HG03457 (cell line): ENCODE measurements around the gene CD300H.
"Not testable (repeated sequence)": the region's sequence is repeated elsewhere in the genome, so short reads cannot be mapped to it uniquely, and the experiment has no call there.

ENCODE experiments used
- ATAC-seq: cut with Tn5 transposase; IDR thresholded peaks from one replicate; pipeline ENCODE4 v1.9.1; 2021; ENCODE audit warnings: moderate number of reproducible peaks; ENCODE audit not compliant: unreplicated experiment

The CD300H gene

DNA sequence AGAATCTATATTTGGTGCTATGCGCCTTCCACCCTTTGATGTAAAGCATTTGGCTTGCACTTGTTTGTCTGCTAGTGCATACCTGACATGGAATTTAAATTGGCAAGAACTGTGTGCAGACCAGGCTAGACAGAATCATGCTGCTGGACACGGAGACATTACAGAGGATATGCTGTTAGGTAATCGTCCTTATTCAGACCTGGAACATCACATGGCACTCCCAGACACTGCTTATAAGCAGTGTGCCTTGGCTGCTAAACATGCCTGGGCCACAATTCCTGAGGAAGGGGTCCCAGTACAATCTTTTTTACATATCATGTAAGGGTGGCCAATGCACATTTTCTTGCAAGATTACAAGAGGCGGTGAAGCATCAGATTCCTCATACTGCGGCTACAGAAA, 18.4 kb upstream of the CD300H start:
- no peak for ATAC-seq

DNA sequence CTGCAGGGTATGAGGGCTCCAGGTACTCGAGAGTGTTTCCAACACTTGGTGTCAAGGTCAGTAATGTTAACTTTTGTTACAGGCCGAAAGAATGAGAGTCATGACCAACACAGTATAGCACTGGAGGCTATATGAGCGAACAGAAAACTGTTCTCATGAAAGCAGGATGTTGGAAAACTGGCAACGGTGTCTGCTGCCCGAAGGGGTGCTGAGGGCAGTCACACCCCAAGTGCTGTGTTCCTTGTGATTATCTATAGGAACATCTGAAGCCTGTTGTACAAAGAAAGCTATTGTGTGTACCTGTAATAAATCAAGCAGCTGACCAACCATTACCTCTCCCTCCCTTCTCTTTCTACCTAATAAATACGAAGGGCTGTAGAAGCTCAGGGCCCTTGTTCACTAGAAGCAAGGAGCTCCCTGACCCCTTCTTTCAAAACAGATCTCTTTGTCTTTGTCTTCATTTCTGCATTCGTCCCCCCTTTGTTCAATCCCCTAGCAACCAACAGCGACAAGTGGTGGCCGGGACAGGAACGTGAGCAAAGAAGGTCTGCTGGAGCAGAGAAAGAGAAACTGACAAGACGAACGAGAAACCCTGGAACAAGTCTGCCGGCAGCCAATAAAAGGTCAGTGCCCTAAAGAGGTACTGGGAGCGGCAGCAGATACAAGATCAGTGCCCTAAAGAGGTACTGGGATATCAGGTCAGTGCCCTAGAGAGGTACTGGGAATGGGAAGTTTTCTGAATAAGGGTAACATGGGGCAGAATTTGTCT, 17.2 kb upstream of the CD300H start:
- no peak for ATAC-seq

DNA sequence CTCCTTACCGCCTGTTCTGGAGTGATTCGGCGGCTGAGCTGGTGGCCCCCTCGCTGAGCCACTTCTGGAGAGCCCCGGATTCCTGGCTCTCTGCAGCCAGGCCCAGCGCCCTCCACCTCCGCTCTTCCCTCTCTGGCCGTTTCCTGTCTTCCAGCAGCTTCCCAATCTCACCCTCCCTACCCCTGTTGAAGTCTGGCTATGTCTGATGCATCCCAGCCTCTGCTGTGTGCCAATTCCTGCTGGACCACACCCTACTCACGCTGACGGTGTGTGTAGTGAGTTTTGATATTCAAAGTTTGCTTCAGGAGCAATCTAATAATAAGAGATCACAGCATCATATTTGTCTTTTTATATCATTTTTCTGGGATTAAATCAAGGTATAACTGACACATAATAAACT, 15.3 kb upstream of the CD300H start:
- ATAC-seq = no peak

- ATAC-seq = no peak
Observed at GRCh38 chr17:74579900-74580299, 12.6 kb upstream of the CD300H start.

DNA sequence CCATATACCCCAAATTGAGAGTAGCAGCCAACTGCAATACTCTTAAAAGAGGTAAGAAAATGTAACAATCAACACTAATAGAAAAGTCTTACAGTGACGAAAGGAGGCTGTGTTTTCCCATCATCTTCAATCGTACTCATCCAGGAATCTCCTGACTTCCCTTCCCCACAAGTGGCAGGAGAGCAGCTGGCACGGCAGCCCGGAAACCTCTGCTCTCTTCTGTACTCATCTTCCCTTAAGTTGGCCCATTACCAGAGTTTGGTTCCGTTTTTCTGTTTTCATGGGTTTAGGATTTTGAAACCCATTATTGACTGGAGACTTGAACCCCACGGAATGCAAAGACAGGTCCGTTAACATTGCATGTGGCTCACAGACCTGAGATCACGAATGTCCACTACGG, 11.7 kb upstream of the CD300H start:
- no peak for ATAC-seq

GRCh38 chr17:74574489-74575142, 7.3 kb upstream of the CD300H start:
- no peak for ATAC-seq

GRCh38 chr17:74573635-74574034, 6.3 kb upstream of the CD300H start:
- ATAC-seq = not testable (repeated sequence)

DNA sequence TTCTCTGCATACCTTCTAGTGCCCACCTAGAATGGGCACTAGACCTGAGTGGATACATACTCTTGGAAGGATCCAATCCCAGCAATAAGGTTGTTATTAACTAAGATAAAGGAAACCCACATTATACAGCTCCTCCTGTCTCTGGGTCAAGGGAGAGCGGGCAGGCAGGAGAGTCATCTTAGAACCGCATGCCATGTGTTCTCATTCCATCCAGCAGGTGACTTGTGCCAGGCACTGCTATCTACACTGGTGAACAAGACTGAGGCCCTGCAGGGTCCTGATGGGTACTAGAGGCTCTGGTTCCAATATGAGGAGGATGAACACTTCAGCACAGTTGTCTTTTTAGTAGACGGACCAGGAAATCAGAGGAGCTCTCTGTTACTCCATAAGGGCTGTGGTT, 5.9 kb upstream of the CD300H start:
- no peak for ATAC-seq

DNA sequence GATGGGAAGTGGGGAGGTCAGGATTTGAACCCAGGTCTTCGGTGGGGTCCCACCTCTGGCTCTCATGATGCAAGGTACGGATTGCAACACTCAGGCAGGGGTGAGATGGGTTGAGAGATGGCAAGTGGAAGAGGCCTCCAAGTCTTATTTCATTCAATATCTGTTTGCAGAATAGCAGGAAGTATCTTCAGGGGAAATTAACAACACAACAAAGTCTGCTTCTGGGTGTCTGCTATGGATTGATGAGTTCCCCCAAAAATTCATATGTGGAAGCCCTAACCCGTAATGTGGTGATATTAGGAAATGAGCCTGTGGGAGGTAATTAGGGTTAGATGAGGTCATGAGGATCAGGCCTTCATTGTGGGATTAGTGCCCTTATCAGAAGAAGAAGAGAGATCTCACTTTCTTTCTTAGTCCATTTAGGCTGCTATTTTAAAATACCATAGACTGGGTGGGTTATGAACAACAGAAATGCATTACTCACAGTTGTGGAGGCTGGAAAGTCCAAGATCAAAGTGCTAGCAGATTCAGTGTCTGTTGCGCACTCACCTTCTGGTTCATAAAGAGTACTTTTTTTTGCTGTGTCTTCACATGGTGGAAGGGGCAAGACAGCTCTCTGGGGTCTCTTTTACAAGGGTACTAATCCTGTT, 4.4 kb upstream of the CD300H start:
- ATAC-seq = no peak

DNA sequence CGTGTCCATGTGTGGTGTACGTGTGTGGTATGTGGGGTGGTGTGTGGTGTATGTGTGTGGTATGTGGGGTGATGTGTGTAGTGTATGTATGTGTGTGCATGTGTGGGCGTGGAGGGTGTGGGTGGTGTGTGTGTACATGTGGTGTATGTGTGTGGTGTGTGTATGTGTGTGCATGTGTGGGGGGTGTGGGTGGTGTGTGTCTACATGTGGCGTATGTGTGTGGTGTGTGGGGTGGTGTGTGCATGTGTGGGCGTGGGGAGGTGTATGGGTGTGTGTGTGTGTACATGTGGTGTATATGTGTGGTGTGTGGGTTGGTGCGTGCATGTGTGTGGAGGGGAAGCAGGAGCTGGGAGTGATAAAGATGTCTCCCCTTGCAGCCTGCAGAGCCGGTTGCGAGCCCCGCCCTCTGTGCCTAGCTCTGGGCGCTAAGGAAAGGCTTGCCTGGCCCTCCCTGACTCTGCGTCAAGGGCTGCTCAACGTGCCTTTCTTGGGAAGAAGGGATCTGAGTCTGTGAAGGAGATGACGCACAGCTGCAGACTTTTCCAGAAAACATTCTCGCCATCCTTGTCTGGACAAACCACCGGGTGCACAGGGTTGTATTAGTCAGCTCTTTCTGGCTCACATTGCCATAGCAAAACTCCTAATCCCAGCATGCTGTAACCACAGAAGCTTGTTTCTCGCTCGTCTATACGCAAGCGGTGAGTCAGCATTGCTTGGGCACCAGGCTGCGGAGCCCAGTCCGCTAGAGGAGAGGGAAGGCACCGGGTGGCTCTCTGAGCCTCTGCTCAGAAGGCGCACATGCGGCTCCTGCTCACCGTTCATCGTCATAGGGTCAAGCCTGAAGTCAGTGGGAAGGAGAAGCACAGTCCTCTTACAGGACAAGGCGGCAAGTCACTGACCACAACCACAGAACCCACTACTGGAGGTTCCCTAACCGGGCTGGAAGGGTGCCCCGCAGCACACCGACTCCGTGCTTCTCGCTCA, 2.0 kb upstream of the CD300H start:
- ATAC-seq = no peak

DNA sequence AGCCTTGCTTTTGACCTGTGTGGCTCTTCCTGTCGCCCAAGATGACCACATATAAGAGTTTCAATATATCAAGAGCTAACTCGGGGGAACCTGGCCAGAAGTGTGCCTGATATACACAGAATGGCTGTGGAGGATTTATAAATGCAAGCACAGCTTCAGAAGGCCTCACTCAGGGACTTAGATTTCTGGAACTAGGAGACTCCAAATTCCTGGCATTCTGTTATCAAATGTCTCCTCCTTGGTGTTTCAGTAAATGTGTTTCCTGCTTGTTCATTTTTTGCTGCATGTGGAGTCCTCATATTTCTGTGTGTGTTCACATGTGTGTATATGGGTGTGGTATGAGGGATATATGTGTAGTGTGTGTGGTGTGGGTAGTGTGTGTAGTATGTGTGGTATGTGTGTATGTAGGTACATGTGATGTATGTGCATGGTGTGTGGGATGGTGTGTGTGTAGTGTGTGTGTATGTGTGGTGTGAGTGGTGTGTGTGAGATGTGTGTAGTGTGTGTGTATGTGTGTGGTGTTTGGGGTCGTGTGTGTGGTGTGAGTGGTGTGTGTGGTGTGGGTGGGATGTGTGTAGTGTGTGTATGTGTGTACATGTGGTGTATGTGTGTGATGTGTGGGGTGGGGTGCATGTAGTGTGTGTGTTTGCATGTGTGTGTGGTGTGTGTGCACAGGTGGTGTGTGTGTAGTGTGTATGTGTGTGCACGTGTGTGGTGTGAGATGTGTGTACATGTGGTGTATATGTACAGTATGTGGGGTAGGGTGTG, 981 bp upstream of the CD300H start:
- no peak for ATAC-seq

DNA sequence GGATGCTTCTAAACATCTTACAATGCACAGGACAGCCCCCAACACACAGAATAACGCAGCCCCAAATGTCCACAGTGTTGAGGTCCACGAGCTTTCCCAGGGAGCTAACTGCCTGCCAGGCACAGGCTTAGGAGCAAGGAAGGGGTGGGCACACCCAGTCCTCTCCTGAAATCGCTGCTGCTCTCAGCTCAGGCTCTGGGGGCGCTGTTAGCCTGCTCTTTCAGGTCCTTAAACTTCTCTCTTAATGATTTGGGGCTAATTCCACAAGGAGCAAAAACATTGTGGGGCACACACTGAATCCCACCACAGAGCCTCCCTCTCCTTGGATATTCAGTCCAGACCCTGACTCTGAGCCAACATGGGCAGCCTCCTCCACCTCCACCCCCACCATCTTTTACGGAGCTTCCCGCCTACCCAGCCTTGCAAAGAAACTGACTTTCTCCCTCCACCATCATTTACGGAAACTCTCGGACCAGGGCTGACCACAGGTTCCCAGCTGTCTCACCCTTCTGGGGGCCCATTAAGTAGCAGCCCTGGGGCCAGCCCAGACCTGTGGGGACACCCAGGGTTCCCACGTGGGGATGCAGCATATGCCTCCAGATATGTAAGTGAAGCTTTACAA, 1.1 kb downstream of the CD300H start:
- ATAC-seq = no peak

DNA sequence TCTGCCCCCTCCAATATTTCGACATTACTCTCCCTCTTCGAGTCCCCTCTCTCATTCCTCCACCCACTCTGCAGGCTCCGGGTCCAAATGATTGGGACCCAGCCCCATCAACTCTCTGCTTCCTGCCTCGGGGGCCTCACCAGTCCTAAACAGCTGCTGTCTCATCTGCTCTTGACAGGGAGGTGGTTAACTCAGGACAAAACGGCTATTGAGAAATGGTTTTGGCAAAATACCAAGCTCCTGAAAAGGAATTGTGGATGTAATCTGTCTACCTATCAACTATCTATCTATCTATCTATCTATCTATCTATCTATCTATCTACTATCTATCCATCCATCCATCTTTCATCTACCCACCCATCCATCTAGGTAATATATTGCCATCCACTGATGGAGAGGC, 2.2 kb downstream of the CD300H start:
- ATAC-seq = no peak

DNA sequence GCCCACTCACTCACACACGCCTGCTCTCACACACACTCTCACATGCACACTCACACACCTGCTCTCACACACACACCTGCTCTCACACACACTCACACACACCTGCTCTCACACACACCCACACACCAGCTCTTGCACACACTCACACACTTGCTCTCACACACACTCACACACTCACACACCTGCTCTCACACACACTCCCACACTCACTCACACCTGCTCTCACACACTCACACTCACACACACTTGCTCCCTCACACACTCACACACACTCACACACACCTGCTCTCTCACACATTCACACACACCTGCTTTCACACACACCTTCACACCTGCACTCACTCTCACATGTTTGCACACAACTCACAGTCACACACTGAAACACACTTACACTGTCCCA, 4.0 kb downstream of the CD300H start:
- ATAC-seq = no peak

GRCh38 chr17:74561586-74561985, 5.7 kb downstream of the CD300H start:
- ATAC-seq = no peak

GRCh38 chr17:74558882-74559519, 8.3 kb downstream of the CD300H start:
- no peak for ATAC-seq

- not testable (repeated sequence) for ATAC-seq
Observed at GRCh38 chr17:74558402-74558801, 8.9 kb downstream of the CD300H start.

- no peak for ATAC-seq
Observed at GRCh38 chr17:74555427-74555940, 11.8 kb downstream of the CD300H start.

GRCh38 chr17:74554909-74555308, 12.4 kb downstream of the CD300H start:
- ATAC-seq = no peak
